PC-9 (cell line): ENCODE results near the gene MEF2C.

Experiments
- CTCF ChIP-seq: fragments of 200-600 bp; sonication (generic); conservative IDR thresholded peaks from 2 replicates; pipeline ENCODE4 v1.6.1; 2017; ENCODE audit warnings: mixed run types, antibody characterized with exemption, mild to moderate bottlenecking, moderate library complexity
- EZH2 ChIP-seq: fragments of 200-600 bp; sonication (generic); IDR thresholded peaks from 2 replicates; pipeline ENCODE4 v1.8.0; 2017; ENCODE audit warnings: antibody characterized with exemption, low read depth

GRCh38 chr5:88821161-88821560 lies 61.8 kb downstream of the MEF2C start:
- no peak for TF ChIP-seq CTCF
- TF ChIP-seq EZH2 = no peak
